ENCODE data around the gene DGKI.

GRCh38 chr7:137684316-137684715 is 162.5 kb downstream of the DGKI start:
- TF ChIP-seq POLR2A (IDR thresholded peaks at IDR 0.05; ENCODE audit: low read depth, low read length) (no peak), SMC3 (IDR thresholded peaks at IDR 0.05; ENCODE audit: low read depth, low read length) (no peak), CTCF (conservative IDR thresholded peaks at IDR 0.05; ENCODE audit: low read depth, low read length) (no peak), MXI1 (IDR thresholded peaks at IDR 0.05; ENCODE audit: borderline replicate concordance, low read depth, low read length) (no peak), ELK1 (IDR thresholded peaks at IDR 0.05; ENCODE audit: borderline replicate concordance, low read depth, low read length) (no peak)
